Right renal pelvis (tissue), 4 donors: ENCODE measurements around the gene PRKG2. TPM values are rescaled to one million over a fixed set of nuclear protein-coding genes. Genes with fewer than 3 reads are reported as not detected.

ENCODE experiments used
- DNase-seq, 4 donors: peaks; one replicate each; pipeline ENCODE4 v3.0.0-alpha.2; 2013; ENCODE audit warnings: low read depth in 4 of 4, low spot score in 3 of 4, missing footprints in 1 of 4
- polyA plus RNA-seq, 4 donors: library from polyadenylated mRNA; unstranded; fragments of 120-200 nt; gene quantifications; one replicate each; pipeline ENCODE4 v1.2.1, GENCODE V29; 2013; ENCODE audit not compliant: insufficient read length in 4 of 4

Gene PRKG2
- polyA plus RNA-seq, 4 donors = 1.1 to 2.4 (median 1.9) TPM

DNA sequence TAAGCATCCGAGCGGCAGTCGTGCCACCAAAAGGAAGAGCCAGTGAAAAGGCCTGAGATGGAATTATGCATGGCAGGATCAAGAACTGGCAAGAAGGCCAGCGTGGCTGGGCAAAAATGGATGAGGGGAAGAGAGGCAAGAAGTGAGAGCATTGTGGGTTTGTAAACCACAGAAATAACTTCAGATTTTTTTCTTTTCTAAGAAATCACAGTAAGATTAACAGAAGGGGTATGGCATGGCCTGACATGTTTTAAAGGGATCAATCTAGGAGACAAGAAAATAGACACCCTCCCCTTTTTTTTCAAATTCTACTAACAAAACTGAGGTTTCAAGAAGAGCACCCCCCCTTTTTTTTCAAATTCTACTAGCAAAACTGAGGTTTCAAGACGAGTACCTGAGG, 102.0 kb downstream of the PRKG2 start:
- DNase-seq = no peak

DNA sequence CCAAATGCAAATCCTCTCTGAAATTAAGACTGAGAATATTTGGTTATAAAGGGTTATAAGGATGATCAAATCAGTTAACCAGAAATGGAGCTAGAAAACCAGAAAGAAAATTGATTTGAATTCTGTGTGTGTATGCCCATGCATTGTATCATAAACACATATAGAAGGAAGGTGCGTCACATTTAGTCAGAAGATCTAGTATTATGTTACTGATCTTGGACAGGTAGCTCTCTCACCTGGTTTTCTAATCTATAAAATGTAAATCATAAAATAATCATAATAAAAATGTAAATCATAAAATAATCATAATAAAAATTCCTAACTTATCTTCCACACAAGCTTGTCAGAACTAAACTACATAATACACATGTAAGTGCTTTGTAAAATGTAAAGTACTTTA, 105.7 kb downstream of the PRKG2 start:
- DNase-seq = no peak

DNA sequence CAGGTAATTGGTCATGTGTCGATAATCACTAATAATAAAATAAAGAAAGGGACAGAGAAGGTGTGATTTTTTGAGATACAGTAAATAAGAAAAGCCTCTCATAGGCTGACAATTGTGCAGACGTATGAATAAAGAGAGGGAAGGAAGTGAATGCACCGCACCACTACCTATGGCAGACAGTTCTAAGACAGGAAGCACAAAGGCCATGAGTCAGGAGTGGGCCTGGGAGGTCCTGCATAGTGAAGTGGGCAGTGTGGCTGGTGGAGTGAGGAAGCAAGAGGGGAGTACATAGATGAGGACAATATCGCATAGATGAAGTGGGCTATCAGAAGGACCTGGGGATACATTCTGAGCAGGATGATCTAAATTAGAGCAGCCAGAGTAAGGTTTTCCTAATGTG, 108.9 kb downstream of the PRKG2 start:
- no peak for DNase-seq

DNA sequence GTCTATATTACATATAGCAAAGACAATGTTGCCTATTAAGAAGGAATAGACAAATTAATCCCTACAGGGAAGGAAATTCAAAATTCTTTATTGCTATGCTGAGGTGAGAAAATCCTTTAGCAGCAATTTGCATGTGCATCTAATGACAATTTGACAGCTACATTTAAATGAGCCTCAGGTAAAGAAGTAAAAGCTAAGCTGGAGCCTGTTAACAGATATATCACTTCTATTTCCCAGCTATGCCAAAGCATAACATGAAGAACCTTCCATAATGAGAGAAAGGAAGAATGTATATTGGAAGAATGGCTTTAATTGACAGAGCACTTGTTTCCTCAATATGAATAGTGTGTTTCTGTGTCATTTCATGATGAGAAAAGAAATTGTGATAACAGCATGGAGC, 112.9 kb downstream of the PRKG2 start:
- DNase-seq = no peak

DNA sequence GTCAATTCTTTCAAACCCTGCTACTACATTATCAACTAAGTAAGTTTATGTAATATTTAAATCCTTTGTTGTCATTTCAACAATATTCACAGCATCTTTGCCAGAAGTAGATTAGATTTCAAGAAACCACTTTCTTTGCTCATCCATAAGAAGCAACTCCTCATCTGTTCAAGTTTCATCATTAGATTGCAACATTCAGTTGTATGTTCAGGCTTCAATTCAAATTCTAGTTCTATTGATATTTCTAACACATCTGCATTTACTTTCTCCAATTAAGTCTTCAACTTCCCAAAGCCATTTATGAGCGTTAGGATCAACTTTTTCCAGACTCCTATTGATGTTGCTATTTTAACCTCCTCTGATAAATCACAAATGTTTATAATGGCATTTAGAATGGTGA, 118.5 kb downstream of the PRKG2 start:
- DNase-seq = no peak

DNA sequence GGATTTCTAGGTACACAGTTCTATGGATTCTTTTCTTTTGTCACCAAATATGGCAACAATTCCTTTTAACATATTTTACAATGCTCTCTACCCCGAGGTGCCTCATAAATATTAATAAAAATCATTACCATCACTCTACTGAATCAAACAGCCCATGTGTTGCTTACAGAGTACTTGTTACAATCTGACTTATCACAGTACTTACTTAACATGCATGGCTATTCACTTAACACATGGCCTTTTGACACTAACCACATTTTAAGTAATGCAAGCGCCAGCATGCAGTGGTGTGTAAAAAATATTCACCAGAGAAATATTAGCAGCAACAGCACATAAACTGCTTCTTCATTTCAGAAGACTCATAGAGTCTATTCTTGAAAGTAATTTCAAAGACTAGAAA, 119.6 kb downstream of the PRKG2 start:
- DNase-seq = no peak

DNA sequence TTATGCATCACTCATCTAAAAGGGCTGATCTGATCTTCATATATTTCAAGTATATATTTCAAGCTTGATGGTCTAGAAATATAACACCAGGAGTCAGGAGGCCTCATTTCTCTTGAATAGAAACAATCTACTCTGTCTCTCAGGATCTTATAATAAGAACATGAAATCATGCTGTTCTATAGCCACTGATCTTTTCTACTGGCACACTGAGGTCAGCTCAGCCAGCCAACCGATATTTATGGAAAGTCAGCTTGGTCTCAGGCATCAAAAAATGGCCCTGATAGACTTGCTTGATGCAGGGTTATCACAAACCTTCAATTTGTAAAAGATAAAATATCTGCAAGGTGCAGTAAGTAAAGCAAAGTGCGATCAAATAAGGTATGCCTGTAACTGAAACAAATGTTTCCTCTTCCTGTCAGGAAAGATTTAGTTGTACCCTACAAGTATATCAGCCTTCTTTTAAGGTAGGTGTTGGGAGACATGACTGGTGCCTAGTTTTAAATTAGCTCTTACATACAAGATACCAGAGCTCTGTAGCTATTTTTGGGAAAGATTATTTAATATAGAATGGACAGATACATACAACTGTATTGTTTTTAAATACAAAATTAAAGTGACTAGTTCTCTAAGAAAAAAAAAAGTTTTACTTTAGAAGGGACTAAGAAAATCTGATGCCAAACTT, 121.2 kb downstream of the PRKG2 start:
- DNase-seq = no peak

DNA sequence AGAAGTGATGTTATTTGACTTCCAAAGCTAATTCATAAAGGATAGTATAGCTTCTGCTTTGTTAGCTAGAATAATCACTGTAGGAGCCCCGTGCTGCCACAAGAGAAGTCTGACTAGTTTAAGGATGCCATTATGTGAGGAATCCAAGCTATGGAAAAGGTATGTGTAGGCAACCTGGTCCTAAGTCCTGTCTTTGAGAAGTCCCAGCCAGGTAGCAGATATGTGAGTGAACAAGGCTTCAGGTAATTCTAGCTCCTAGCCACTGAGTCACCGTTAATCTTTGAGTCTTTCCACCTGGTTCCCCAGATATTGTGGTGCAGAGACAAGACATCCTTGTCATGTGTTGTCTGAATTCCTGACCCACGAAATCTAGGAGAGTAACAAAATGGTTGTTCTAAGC, 129.0 kb downstream of the PRKG2 start:
- DNase-seq = no peak

DNA sequence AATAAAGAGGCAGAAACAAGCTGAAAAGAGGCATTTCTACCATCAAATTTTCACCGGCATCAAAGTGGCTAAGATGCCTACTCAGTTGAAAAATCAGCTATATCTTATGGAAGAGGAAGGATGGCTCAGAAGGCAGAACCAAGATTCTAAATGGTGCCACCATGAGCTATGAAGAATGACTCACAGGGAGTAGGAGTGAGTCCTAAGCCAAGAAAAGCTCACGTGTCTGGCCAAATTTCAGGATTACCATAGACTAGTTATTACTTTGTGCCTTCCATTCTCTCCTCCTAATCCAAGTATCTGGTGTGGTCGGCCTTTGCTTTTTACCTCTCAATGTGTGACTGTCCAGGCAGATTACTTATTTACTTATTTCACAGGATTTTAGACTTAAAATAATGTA, 129.7 kb downstream of the PRKG2 start:
- no peak for DNase-seq

DNA sequence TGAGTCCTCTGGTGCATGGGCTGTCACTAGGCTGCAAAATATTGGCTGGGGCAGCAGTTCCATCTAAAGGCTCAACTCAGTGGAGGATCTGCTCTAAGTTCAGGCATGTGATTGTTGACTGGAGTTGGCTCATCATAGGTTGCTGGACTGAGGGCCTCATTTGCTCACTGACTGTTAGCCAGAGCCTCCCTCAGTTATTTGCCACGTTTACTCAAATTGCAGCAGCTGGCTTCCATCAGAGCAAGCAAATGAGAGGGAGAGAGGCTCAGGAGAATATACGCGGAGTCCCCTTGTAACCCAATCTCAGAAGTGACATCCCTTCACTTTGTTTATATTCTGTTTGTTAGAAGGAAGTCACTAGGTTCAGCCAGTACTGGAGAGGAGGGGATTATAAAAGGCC, 130.4 kb downstream of the PRKG2 start:
- peak; percentile 14 to 52 (median 34) for DNase-seq

DNA sequence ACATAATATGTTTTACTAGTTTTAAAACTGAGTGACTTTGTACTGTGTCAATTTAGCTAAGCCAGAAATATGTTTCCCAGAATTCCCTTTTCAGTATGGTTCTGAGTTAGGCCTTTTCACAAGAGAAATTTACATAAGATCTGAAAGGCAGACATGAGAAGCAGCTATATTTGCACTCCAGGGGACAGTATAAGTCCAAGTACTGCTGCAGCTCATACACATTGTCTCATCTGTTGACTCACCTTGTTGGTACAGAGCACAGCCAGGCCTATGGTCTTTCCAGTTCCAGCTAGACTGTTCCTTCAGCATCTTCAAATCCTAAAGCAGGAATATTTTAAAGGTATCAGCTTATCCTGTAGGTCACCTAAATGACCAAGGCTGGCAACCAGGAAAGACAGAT, 131.0 kb downstream of the PRKG2 start:
- DNase-seq = no peak

DNA sequence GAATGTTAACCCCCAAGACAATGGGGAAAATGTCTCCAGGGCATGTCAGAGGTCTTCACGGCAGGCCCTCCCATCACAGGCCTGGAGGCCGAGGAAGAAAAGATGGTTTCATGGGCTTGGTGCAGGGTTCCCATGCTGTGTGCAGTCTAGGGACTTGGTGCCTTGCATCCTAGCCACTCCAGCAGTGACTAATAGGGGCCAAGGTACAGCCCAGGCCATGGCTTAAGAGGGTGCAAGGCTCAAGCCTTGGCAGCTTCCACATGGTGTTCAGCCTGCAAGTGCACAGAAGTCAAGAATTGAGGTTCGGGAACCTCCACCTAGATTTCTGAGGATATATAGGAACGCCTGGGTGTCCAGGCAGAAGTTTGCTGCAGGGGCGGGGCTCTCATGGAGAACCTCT, 133.9 kb downstream of the PRKG2 start:
- no peak for DNase-seq

DNA sequence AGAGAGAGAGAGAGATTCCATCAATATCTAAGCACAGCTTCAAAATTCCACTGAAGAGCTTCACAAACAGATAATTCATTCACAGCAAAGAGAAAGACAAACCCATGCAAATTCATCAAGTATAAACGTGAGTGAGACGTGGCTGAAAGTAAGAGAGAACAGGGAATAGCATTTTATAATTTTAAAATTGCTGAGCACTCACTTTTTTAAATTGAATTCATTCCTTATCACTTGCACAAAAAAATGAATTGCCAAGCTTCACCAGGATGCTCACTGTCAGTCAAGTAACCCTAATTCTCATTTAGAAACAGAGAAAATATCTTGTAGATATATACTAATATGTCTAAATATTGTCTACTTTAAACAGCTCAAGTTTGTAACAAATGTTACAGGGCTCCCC, 144.0 kb downstream of the PRKG2 start:
- no peak for DNase-seq

DNA sequence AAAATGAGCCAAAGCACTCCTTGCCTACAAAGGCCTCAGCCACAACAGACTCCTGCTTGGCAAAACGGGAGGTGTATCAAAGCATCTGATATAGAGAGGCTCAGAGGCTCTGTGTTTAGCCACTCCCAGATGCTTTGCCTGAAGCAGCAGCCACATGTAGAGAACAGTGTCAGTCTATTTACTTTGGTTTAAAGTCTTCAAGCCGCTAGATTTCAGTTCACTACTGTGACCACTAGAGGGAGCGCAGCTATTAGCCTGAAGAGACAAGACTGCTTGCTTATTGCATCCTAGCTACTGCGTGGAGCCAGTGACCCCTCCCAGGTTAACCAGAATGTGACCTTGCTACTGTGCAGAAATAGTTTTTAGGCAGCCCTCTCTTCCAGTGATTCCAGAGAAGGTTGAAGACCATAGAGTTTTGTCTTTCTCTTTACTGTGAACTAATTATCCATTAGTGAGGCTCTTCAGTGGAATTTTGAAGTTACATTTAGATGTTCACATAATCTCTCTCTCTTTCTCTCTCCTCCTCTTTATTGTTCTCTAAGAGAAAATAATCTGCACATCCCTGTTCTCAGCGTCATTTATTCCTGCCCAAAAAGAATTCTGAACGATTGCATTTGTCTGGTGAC, 145.2 kb downstream of the PRKG2 start:
- DNase-seq = peak; percentile 70 to 83 (median 80)

DNA sequence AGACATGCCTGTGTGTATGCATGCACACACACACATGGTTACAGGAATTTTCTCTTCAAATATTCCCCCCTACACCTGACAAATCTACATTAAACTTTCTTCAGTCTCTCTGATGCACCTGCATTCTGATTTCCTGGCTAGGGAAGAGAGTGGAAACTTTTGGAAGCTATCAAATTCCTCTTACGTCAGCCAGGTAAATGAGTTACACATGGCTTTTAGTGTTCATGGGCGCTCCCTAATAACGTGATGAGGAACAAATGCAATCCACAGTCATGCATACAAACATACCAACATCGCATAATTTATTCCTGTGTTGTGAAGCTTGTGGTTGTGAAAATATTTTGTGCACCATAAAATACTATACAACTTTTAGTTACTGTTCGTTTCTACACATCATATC, 149.6 kb downstream of the PRKG2 start:
- DNase-seq = no peak

DNA sequence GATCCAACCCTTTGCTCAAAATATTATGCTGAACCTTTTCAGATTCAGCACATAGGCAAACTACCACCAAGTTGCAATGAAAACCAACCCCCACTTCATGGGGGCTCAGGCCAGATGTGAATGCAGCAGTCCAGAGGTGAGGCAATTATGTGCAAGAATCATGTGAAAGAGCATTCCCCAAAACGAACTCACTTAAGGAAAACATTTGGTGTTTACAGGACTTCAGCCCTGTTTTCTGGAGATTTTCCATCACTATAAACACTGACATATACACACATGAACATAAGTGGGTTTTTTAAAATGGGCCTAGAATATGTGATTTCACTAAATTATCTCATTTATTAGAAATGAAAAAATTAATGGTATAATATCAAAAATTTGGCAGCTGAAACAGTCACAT, 153.0 kb downstream of the PRKG2 start:
- DNase-seq = no peak

DNA sequence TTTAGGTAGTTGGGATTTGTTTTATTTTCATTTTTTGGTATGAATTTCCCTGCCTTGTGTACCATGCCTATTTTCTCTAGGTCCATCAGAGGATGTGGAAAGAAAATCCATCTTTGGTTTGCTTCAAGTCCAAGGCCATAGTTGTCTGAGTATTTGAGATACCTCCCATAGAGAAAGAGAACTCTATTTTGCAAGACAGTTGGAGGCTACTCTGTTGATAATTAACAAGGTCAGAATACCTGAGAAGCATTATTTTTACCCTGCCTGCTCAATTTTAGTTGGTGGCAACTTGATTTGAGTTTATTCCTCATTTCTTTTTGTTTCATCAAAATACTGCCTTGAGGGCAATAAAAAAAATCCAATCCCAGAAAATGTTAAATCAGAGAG, 153.7 kb downstream of the PRKG2 start:
- no peak for DNase-seq

DNA sequence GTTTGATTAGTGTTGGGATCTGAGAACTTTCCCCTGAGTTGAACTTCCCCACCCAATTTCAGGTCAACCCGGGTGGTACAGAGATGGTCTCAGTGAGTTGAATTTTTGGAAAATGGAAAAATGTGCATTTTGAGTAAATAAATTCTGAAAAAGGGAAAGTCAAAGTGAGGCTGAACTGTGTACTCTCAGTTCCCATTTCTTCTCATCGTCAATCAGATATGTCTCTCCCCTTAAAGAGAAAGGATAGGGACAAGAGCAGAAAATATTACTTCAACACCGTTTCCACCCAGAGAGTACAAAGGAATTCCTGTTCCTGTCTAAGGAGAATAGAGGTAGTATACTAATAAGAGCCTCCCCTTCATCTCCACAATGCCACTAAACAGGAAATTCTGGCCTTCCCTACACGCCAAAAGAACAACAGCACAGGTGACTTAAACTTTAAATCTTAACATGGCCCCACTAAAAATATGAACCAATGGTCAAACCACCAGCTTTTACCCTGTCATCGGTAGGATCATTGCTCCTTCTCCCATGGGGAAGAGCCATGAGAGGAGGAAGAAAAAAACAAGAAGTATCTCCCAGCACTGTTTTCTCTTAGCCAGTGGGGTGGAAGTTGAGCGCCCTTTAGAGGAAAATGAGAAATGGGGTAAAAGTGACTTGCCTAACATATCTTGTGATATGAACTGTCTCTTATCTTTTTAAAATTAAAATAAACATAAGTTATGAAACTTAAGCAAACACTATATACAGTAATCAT, 154.3 kb downstream of the PRKG2 start:
- DNase-seq = no peak

DNA sequence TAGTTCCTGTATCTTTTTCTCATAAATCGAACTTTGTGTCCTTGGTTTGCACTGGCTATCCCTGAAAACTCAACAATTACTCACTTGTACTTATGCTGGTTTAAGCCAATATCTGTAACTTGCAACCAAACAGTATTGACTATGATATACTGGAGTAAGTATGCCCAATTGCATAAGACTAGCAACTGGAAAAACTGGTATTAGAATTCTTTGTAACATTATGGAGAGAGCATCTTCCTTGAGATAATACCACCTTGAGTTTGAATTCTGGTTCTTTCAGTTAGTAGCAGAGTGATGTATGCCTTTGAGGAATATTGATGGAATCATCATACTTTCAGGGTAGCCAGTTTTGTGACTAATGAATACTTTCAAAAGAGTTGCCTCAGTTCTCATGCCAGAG, 156.4 kb downstream of the PRKG2 start:
- DNase-seq = no peak

DNA sequence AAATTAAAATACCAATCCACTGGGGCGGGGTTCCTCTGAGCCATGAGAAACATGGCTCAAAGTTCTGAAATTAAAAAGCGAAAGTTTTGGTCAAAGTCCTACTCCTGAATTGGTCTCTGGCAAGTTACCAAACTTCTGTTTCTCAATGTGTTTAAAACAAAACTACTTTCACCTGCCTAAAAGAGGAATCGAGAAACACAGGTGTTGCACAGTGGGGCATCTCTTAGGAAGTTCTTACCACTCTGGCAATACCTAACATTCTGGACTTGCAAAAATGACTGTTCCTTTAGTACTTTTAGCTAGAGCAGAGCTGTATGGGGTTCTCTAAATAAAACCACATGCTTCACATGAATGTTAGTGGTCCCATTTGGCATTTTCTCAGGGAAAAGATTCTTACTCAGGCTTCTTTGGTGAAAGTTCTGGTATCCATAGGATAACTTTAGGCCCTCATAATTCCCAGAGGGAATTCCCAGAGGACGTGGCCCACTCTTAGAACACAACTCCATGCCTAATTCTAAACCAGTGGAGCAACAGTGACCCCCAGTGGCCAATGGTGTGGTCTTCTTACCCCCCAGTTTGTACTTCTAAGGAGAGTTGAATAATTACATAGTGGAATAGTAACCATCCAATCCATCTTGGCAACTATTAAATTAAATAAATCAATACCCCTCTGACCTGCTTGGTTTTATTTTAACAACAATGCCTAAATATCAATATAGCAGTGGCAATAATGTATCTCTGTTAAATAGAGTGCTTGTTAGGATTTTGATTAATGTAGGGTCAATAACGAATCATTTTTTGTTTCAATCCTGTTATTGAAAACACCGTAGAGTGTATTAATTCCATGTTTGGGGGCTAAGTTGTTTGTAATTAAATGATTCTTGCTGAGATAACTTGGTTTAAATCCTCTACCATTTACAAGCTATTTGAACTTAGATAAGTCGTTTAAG, 162.6 kb downstream of the PRKG2 start:
- DNase-seq = peak in 3 of 4 donors; percentile 63 to 70 (median 63)

DNA sequence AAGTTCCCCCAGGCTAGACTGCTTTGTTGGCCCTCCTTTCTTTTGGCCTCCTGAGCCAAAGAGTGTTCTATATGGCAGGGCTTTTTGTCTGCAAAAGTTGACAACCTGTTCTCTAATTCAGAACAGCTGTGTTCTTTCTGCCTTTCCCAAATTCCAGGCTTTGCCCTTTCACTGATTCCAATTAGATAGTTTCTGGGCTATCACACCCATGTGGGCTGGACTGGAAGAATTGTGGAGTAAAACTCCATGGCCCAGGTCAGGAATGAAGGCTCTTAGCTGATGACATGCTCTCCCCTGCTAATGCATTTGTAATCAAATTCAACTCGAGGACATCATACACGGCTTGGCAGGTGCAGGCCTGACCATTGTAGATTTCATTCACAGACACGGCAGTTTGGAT, 165.1 kb downstream of the PRKG2 start:
- DNase-seq = no peak
